ENCODE measurements around the gene PUM1.

GRCh38 chr1:30998171-30998570 lies 67.3 kb downstream of the PUM1 start:
- no peak for TF ChIP-seq TAF1 (IDR thresholded peaks at IDR 0.05; ENCODE audit: borderline replicate concordance, insufficient read depth, low read length)
- no peak for TF ChIP-seq SIN3A (IDR thresholded peaks at IDR 0.05; ENCODE audit: borderline replicate concordance, insufficient read depth, low read length)
- TF ChIP-seq POLR2AphosphoS5 (IDR thresholded peaks at IDR 0.05; ENCODE audit: low read depth, low read length) = no peak
- no peak for TF ChIP-seq REST (IDR thresholded peaks at IDR 0.05; ENCODE audit: insufficient read depth in 1 of 2, low read depth in 2 of 2, low read length in 2 of 2)
- TF ChIP-seq FOXP2 (optimal IDR thresholded peaks at IDR 0.05; ENCODE audit: borderline replicate concordance, extremely low read depth, extremely low read length, insufficient read depth) = no peak

Data from PFSK-1 (cell line).